C4-2B (cell line): ENCODE results near the gene ENO2.

Experiments used
- H3K27ac ChIP-seq: fragments of 450-650 bp; 2 replicates; pipeline ENCODE4 v1.5.1; 2017
- CTCF ChIP-seq: fragments of 450-650 bp; conservative IDR thresholded peaks from 2 replicates; pipeline ENCODE4 v1.5.1; 2017; ENCODE audit warnings: mild to moderate bottlenecking
- ZFX ChIP-seq: fragments of 450-650 bp; IDR thresholded peaks from 2 replicates; pipeline ENCODE4 v1.6.1; 2017

ENO2 gene

GRCh38 chr12:6915789-6916285, 1.5 kb downstream of the ENO2 start:
- TF ChIP-seq ZFX (no peak), CTCF (no peak)
- H3K27ac ChIP-seq, result no peak overlapping the region

DNA sequence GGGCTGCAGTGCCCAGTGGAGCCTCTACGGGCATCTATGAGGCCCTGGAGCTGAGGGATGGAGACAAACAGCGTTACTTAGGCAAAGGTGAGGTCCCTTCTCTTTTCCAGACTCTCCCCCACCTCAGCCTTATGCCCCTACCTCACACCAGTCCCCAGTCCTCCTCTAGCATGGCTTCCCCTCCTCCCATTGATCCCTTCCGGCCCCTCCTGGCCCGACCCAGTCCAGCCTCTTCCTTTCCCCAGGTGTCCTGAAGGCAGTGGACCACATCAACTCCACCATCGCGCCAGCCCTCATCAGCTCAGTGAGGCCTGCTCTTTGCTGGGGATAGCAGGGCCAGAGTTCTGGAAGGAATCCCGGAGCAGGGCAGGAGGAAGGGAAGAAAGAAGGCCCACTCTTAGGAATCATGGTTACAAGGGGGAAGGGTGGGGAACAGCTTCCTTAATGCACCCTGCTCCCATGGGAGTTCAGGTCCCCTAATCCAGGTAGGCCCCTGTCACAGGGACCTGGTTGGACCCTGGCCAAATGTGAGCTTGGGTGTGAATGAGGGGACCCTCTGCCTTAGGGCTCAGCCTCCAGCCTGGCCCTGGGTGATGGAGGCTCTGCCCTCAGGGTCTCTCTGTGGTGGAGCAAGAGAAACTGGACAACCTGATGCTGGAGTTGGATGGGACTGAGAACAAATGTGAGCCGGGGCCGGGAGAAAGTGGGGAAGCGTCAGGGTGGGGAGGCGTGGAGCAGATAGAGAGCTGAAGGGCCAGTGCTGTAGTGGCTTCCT, 2.2 kb downstream of the ENO2 start:
- no peak overlapping the region for H3K27ac ChIP-seq
- TF ChIP-seq ZFX, result no peak
- no peak for TF ChIP-seq CTCF

DNA sequence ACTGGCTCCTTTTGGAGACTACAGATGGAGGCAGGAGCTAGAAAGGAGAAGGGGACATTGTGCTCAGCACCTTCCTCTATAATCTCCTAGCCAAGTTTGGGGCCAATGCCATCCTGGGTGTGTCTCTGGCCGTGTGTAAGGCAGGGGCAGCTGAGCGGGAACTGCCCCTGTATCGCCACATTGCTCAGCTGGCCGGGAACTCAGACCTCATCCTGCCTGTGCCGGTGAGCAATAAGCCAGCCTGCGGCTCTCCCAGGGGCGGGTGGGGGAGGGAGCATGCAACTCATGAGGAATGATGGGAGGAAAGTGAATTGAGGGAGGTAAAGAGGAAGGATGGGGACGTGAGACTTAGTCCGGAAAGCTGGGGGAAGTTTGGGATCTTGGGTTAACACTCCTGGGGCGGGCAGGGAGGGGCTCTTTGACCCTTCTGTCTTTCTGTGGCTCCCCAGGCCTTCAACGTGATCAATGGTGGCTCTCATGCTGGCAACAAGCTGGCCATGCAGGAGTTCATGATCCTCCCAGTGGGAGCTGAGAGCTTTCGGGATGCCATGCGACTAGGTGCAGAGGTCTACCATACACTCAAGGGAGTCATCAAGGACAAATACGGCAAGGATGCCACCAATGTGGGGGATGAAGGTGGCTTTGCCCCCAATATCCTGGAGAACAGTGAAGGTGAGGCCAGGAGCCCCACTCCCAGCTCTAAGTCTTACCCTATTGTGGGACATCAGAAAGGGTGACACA, 3.3 kb downstream of the ENO2 start:
- no peak overlapping the region for H3K27ac ChIP-seq
- TF ChIP-seq CTCF (no peak), ZFX (no peak)

DNA sequence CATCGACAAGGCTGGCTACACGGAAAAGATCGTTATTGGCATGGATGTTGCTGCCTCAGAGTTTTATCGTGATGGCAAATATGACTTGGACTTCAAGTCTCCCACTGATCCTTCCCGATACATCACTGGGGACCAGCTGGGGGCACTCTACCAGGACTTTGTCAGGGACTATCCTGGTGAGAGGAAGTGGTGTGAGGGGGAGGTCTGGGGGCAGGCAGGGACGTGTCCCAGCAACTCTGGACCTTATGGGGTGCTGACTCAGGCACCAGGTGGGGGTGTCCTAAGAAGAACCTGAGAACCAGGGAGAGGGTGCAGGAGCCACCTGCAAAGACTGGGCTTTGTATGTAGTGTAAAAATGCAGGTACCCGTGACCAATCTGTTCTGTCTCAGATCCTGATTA, 5.2 kb downstream of the ENO2 start:
- TF ChIP-seq ZFX, result no peak
- no peak for TF ChIP-seq CTCF
- H3K27ac ChIP-seq, result no peak overlapping the region

DNA sequence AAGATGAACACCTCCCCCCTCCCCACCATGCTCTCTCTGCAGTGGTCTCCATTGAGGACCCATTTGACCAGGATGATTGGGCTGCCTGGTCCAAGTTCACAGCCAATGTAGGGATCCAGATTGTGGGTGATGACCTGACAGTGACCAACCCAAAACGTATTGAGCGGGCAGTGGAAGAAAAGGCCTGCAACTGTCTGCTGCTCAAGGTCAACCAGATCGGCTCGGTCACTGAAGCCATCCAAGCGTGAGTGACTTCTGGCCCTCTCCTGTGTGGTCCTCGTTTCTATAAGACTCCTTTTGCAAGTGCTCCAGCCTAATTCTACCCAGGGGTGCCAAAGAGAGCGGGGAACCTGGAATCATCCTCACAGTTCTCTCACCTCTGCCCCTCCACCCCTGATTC, 7.2 kb downstream of the ENO2 start:
- no peak overlapping the region for H3K27ac ChIP-seq
- TF ChIP-seq CTCF (no peak), ZFX (no peak)

- TF ChIP-seq ZFX (no peak), CTCF (no peak)
- H3K27ac ChIP-seq, result no peak overlapping the region
Observed at GRCh38 chr12:6921996-6922946, 7.9 kb downstream of the ENO2 start.
